ENCODE results near the gene ZBTB4.
"Not testable (repeated sequence)": the region's sequence is repeated elsewhere in the genome, so short reads cannot be mapped to it uniquely, and the experiment has no call there.

ZBTB4 gene

GRCh38 chr17:7474767-7475166, 4.7 kb downstream of the ZBTB4 start:
- H3K27ac ChIP-seq (ENCODE audit: low read depth, low read length); H3K9ac ChIP-seq (ENCODE audit: low read depth in 1 of 2, low read length in 2 of 2); H3K4me3 ChIP-seq (ENCODE audit: low read depth in 1 of 2, low read length in 2 of 2); H3K36me3 ChIP-seq (ENCODE audit: control insufficient read depth in 1 of 2, insufficient read depth in 2 of 2, low read length in 2 of 2); H3K27me3 ChIP-seq (ENCODE audit: control insufficient read depth in 1 of 2, insufficient read depth in 2 of 2, low read length in 2 of 2); H3K9me3 ChIP-seq (ENCODE audit: control insufficient read depth in 1 of 2, low read length in 2 of 2): not testable (repeated sequence)
- H3K4me1 ChIP-seq (ENCODE audit: control insufficient read depth in 1 of 2, insufficient read depth in 2 of 2, low read length in 2 of 2), result peaks cover 25 to 36% of the 10 kb centered on the region in 2 donors

- Histone ChIP-seq H3K4me3 (ENCODE audit: low read depth in 1 of 2, low read length in 2 of 2) (no peak overlapping the region), H3K9ac (ENCODE audit: low read depth in 1 of 2, low read length in 2 of 2) (no peak overlapping the region), H3K36me3 (ENCODE audit: control insufficient read depth in 1 of 2, insufficient read depth in 2 of 2, low read length in 2 of 2) (peaks cover 0 to 3% of the 10 kb centered on the region in 2 donors), H3K27me3 (ENCODE audit: control insufficient read depth in 1 of 2, insufficient read depth in 2 of 2, low read length in 2 of 2) (no peaks in the 10 kb centered on the region), H3K27ac (ENCODE audit: low read depth, low read length) (no peak overlapping the region), H3K9me3 (ENCODE audit: control insufficient read depth in 1 of 2, low read length in 2 of 2) (no peaks in the 10 kb centered on the region), H3K4me1 (ENCODE audit: control insufficient read depth in 1 of 2, insufficient read depth in 2 of 2, low read length in 2 of 2) (peaks cover 2 to 16% of the 10 kb centered on the region in 2 donors)
Observed at GRCh38 chr17:7471729-7472128, 7.7 kb downstream of the ZBTB4 start.

- not testable (repeated sequence) for H3K27ac ChIP-seq (ENCODE audit: low read depth, low read length); H3K9me3 ChIP-seq (ENCODE audit: control insufficient read depth in 1 of 2, low read length in 2 of 2); H3K4me1 ChIP-seq (ENCODE audit: control insufficient read depth in 1 of 2, insufficient read depth in 2 of 2, low read length in 2 of 2); H3K36me3 ChIP-seq (ENCODE audit: control insufficient read depth in 1 of 2, insufficient read depth in 2 of 2, low read length in 2 of 2); H3K4me3 ChIP-seq (ENCODE audit: low read depth in 1 of 2, low read length in 2 of 2); H3K9ac ChIP-seq (ENCODE audit: low read depth in 1 of 2, low read length in 2 of 2); H3K27me3 ChIP-seq (ENCODE audit: control insufficient read depth in 1 of 2, insufficient read depth in 2 of 2, low read length in 2 of 2)
Observed at GRCh38 chr17:7470457-7470973, 8.9 kb downstream of the ZBTB4 start.

GRCh38 chr17:7469843-7470242, 9.6 kb downstream of the ZBTB4 start:
- not testable (repeated sequence) for H3K36me3 ChIP-seq (ENCODE audit: control insufficient read depth in 1 of 2, insufficient read depth in 2 of 2, low read length in 2 of 2); H3K9me3 ChIP-seq (ENCODE audit: control insufficient read depth in 1 of 2, low read length in 2 of 2); H3K9ac ChIP-seq (ENCODE audit: low read depth in 1 of 2, low read length in 2 of 2); H3K4me1 ChIP-seq (ENCODE audit: control insufficient read depth in 1 of 2, insufficient read depth in 2 of 2, low read length in 2 of 2); H3K27ac ChIP-seq (ENCODE audit: low read depth, low read length); H3K4me3 ChIP-seq (ENCODE audit: low read depth in 1 of 2, low read length in 2 of 2); H3K27me3 ChIP-seq (ENCODE audit: control insufficient read depth in 1 of 2, insufficient read depth in 2 of 2, low read length in 2 of 2)

GRCh38 chr17:7468804-7469389, 10.5 kb downstream of the ZBTB4 start:
- H3K36me3 ChIP-seq (ENCODE audit: control insufficient read depth in 1 of 2, insufficient read depth in 2 of 2, low read length in 2 of 2), result peaks cover 5% of the 10 kb centered on the region in 2 donors
- H3K4me1 ChIP-seq (ENCODE audit: control insufficient read depth in 1 of 2, insufficient read depth in 2 of 2, low read length in 2 of 2), result peaks cover 0 to 5% of the 10 kb centered on the region in 2 donors
- H3K27ac ChIP-seq (ENCODE audit: low read depth, low read length), result no peak overlapping the region
- H3K9ac ChIP-seq (ENCODE audit: low read depth in 1 of 2, low read length in 2 of 2), result no peak overlapping the region
- H3K27me3 ChIP-seq (ENCODE audit: control insufficient read depth in 1 of 2, insufficient read depth in 2 of 2, low read length in 2 of 2), result no peaks in the 10 kb centered on the region
- H3K9me3 ChIP-seq (ENCODE audit: control insufficient read depth in 1 of 2, low read length in 2 of 2), result no peaks in the 10 kb centered on the region
- H3K4me3 ChIP-seq (ENCODE audit: low read depth in 1 of 2, low read length in 2 of 2), result no peak overlapping the region

- H3K36me3 ChIP-seq (ENCODE audit: control insufficient read depth in 1 of 2, insufficient read depth in 2 of 2, low read length in 2 of 2), result peaks cover 5 to 8% of the 10 kb centered on the region in 2 donors
- peaks cover 0 to 5% of the 10 kb centered on the region in 2 donors for H3K4me1 ChIP-seq (ENCODE audit: control insufficient read depth in 1 of 2, insufficient read depth in 2 of 2, low read length in 2 of 2)
- H3K9me3 ChIP-seq (ENCODE audit: control insufficient read depth in 1 of 2, low read length in 2 of 2), result no peaks in the 10 kb centered on the region
- H3K9ac ChIP-seq (ENCODE audit: low read depth in 1 of 2, low read length in 2 of 2), result no peak overlapping the region
- H3K27me3 ChIP-seq (ENCODE audit: control insufficient read depth in 1 of 2, insufficient read depth in 2 of 2, low read length in 2 of 2), result no peaks in the 10 kb centered on the region
- no peak overlapping the region for H3K4me3 ChIP-seq (ENCODE audit: low read depth in 1 of 2, low read length in 2 of 2)
- H3K27ac ChIP-seq (ENCODE audit: low read depth, low read length), result no peak overlapping the region
Observed at GRCh38 chr17:7468290-7468689, 11.1 kb downstream of the ZBTB4 start.

GRCh38 chr17:7467498-7467897, 11.9 kb downstream of the ZBTB4 start:
- no peaks in the 10 kb centered on the region for H3K9me3 ChIP-seq (ENCODE audit: control insufficient read depth in 1 of 2, low read length in 2 of 2)
- H3K27me3 ChIP-seq (ENCODE audit: control insufficient read depth in 1 of 2, insufficient read depth in 2 of 2, low read length in 2 of 2), result no peaks in the 10 kb centered on the region
- no peak overlapping the region for H3K27ac ChIP-seq (ENCODE audit: low read depth, low read length)
- no peak overlapping the region for H3K9ac ChIP-seq (ENCODE audit: low read depth in 1 of 2, low read length in 2 of 2)
- H3K4me3 ChIP-seq (ENCODE audit: low read depth in 1 of 2, low read length in 2 of 2), result no peak overlapping the region
- H3K36me3 ChIP-seq (ENCODE audit: control insufficient read depth in 1 of 2, insufficient read depth in 2 of 2, low read length in 2 of 2), result peaks cover 5 to 14% of the 10 kb centered on the region in 2 donors
- peaks cover 0 to 5% of the 10 kb centered on the region in 2 donors for H3K4me1 ChIP-seq (ENCODE audit: control insufficient read depth in 1 of 2, insufficient read depth in 2 of 2, low read length in 2 of 2)

GRCh38 chr17:7466639-7467341, 12.6 kb downstream of the ZBTB4 start:
- H3K9ac ChIP-seq (ENCODE audit: low read depth in 1 of 2, low read length in 2 of 2), result no peak overlapping the region

GRCh38 chr17:7466318-7466638, 13.2 kb downstream of the ZBTB4 start:
- no peak overlapping the region for H3K9ac ChIP-seq (ENCODE audit: low read depth in 1 of 2, low read length in 2 of 2)
- H3K36me3 ChIP-seq (ENCODE audit: control insufficient read depth in 1 of 2, insufficient read depth in 2 of 2, low read length in 2 of 2), result peaks cover 6 to 14% of the 10 kb centered on the region in 2 donors
- H3K27ac ChIP-seq (ENCODE audit: low read depth, low read length), result no peak overlapping the region
- no peaks in the 10 kb centered on the region for H3K9me3 ChIP-seq (ENCODE audit: control insufficient read depth in 1 of 2, low read length in 2 of 2)
- peaks cover 0 to 5% of the 10 kb centered on the region in 2 donors for H3K4me1 ChIP-seq (ENCODE audit: control insufficient read depth in 1 of 2, insufficient read depth in 2 of 2, low read length in 2 of 2)
- no peaks in the 10 kb centered on the region for H3K27me3 ChIP-seq (ENCODE audit: control insufficient read depth in 1 of 2, insufficient read depth in 2 of 2, low read length in 2 of 2)
- no peak overlapping the region for H3K4me3 ChIP-seq (ENCODE audit: low read depth in 1 of 2, low read length in 2 of 2)

More at GRCh38 chr17:7466639-7467341, 12.6 kb downstream of the ZBTB4 start:
- H3K4me1 ChIP-seq (ENCODE audit: control insufficient read depth in 1 of 2, insufficient read depth in 2 of 2, low read length in 2 of 2), result peaks cover 0 to 5% of the 10 kb centered on the region in 2 donors
- no peaks in the 10 kb centered on the region for H3K9me3 ChIP-seq (ENCODE audit: control insufficient read depth in 1 of 2, low read length in 2 of 2)
- H3K27me3 ChIP-seq (ENCODE audit: control insufficient read depth in 1 of 2, insufficient read depth in 2 of 2, low read length in 2 of 2), result no peaks in the 10 kb centered on the region
- H3K36me3 ChIP-seq (ENCODE audit: control insufficient read depth in 1 of 2, insufficient read depth in 2 of 2, low read length in 2 of 2), result peaks cover 5 to 14% of the 10 kb centered on the region in 2 donors
- H3K27ac ChIP-seq (ENCODE audit: low read depth, low read length), result no peak overlapping the region
- H3K4me3 ChIP-seq (ENCODE audit: low read depth in 1 of 2, low read length in 2 of 2), result no peak overlapping the region

- Histone ChIP-seq H3K27ac (ENCODE audit: low read depth, low read length) (no peak overlapping the region), H3K27me3 (ENCODE audit: control insufficient read depth in 1 of 2, insufficient read depth in 2 of 2, low read length in 2 of 2) (no peaks in the 10 kb centered on the region), H3K4me1 (ENCODE audit: control insufficient read depth in 1 of 2, insufficient read depth in 2 of 2, low read length in 2 of 2) (peaks cover 0 to 3% of the 10 kb centered on the region in 2 donors), H3K9ac (ENCODE audit: low read depth in 1 of 2, low read length in 2 of 2) (no peak overlapping the region), H3K36me3 (ENCODE audit: control insufficient read depth in 1 of 2, insufficient read depth in 2 of 2, low read length in 2 of 2) (peaks cover 7 to 14% of the 10 kb centered on the region in 2 donors), H3K9me3 (ENCODE audit: control insufficient read depth in 1 of 2, low read length in 2 of 2) (no peaks in the 10 kb centered on the region), H3K4me3 (ENCODE audit: low read depth in 1 of 2, low read length in 2 of 2) (no peak overlapping the region)
Observed at GRCh38 chr17:7465597-7466275, 13.7 kb downstream of the ZBTB4 start.
